Keratinocyte (primary cell): ENCODE results near the gene CDKL4. TPM values are rescaled to one million over a fixed set of nuclear protein-coding genes. Genes with fewer than 3 reads are reported as not detected.

ENCODE experiments used
- DNase-seq: peaks from one replicate; pipeline ENCODE4 v3.0.0-alpha.2; 2011; ENCODE audit warnings: low read depth, missing footprints, low spot score
- FAIRE-seq: peaks from 2 replicates; lab custom pipeline; 2011; peaks lifted over from hg19 to GRCh38; lab: Jason Lieb, UNC
- H2AFZ ChIP-seq: 2 replicates; pipeline ENCODE4 v1.6.0; 2012; ENCODE audit warnings: low read length, control low read depth, inconsistent platforms; ENCODE audit not compliant: control insufficient read depth
- H3K27ac ChIP-seq: 2 replicates; pipeline ENCODE4 v1.5.1; 2011; ENCODE audit warnings: low read length; ENCODE audit not compliant: control insufficient read depth, insufficient read depth
- H3K27me3 ChIP-seq: 3 replicates; pipeline ENCODE4 v1.6.0; 2011; ENCODE audit warnings: low read length; ENCODE audit not compliant: control insufficient read depth, insufficient read depth; ENCODE audit errors: extremely low read depth
- H3K36me3 ChIP-seq, 2 experiments: 2 replicates in 1 of 2; 3 replicates in 1 of 2; pipeline ENCODE4 v1.5.1; 2011; ENCODE audit warnings: low read length in 2 of 2, mild to moderate bottlenecking in 1 of 2; ENCODE audit not compliant: control insufficient read depth in 2 of 2, insufficient read depth in 2 of 2; ENCODE audit errors: extremely low read depth in 1 of 2
- H3K4me1 ChIP-seq: 3 replicates; pipeline ENCODE4 v1.5.1; 2011; ENCODE audit warnings: low read length; ENCODE audit not compliant: control insufficient read depth, insufficient read depth; ENCODE audit errors: extremely low read depth
- H3K4me2 ChIP-seq: 3 replicates; pipeline ENCODE4 v1.6.0; 2011; ENCODE audit warnings: low read depth, low read length; ENCODE audit not compliant: control insufficient read depth, insufficient read depth; ENCODE audit errors: extremely low read depth
- H3K4me3 ChIP-seq, 3 experiments: fragments of 200-600 bp in 1 of 3; sonication (generic) in 1 of 3; 2 replicates in 2 of 3; 3 replicates in 1 of 3; pipeline ENCODE4 v1.5.1; 2011 to 2016; ENCODE audit warnings: low read length in 3 of 3, mild to moderate bottlenecking in 3 of 3, control low read depth in 2 of 3, inconsistent platforms in 1 of 3, low read depth in 1 of 3, mixed read lengths in 1 of 3, mixed run types in 1 of 3, moderate library complexity in 1 of 3; ENCODE audit not compliant: control insufficient read depth in 2 of 3, insufficient read depth in 2 of 3; ENCODE audit errors: extremely low read depth in 1 of 3
- H3K79me2 ChIP-seq: 2 replicates; pipeline ENCODE4 v1.6.0; 2012; ENCODE audit warnings: low read length; ENCODE audit not compliant: control insufficient read depth, insufficient read depth
- H3K9ac ChIP-seq: 3 replicates; pipeline ENCODE4 v1.6.0; 2011; ENCODE audit warnings: low read length; ENCODE audit not compliant: control insufficient read depth, insufficient read depth; ENCODE audit errors: extremely low read depth
- H3K9me1 ChIP-seq: 3 replicates; pipeline ENCODE4 v1.6.0; 2011; ENCODE audit warnings: low read length; ENCODE audit not compliant: control insufficient read depth, insufficient read depth; ENCODE audit errors: extremely low read depth
- H3K9me3 ChIP-seq: 2 replicates; pipeline ENCODE4 v1.5.1; 2012; ENCODE audit warnings: low read depth, low read length; ENCODE audit not compliant: control insufficient read depth
- H4K20me1 ChIP-seq: 3 replicates; pipeline ENCODE4 v1.6.0; 2011; ENCODE audit warnings: low read length; ENCODE audit not compliant: control insufficient read depth, insufficient read depth; ENCODE audit errors: extremely low read depth
- EZH2 ChIP-seq: IDR thresholded peaks from one replicate; pipeline ENCODE4 v1.6.1; 2012; ENCODE audit warnings: inconsistent platforms, mild to moderate bottlenecking, low read length, moderate library complexity
- dilution Hi-C: fragments of 300-500 bp; cut with MboI; formaldehyde crosslinking; loops from one replicate; pipeline ENCODE4 v1.7.0; 2020; ENCODE audit warnings: low sequenced_read_pairs; ENCODE audit not compliant: extremely low pct_ligation_motif_present
- polyA plus RNA-seq, 5 experiments: library from polyadenylated mRNA; depleted of rRNA in 3 of 5; stranded (reverse) in 3 of 5; stranded (forward) in 1 of 5; unstranded in 1 of 5; fragments of >200 nt; gene quantifications; 1 replicate in 1 of 5; 2 replicates in 3 of 5; 3 replicates in 1 of 5; pipeline versions ENCODE4 v1.2.1 to v1.2.3, GENCODE V29; 2011 to 2012; ENCODE audit warnings: missing spikeins in 2 of 5, low read depth in 1 of 5, low replicate concordance in 1 of 5
- TF ChIP-seq, protein P1 (sequence below), 3 experiments: IDR thresholded peaks in 1 of 3; conservative IDR thresholded peaks in 1 of 3; optimal IDR thresholded peaks in 1 of 3; 2 replicates in 2 of 3; 3 replicates in 1 of 3; pipeline versions ENCODE3 to v1.5.1; 2011; ENCODE audit warnings: low read length in 3 of 3, mild to moderate bottlenecking in 3 of 3, moderate library complexity in 2 of 3, control low read depth in 1 of 3, inconsistent platforms in 1 of 3; ENCODE audit not compliant: insufficient read depth in 2 of 3; ENCODE audit errors: extremely low read depth in 1 of 3

Gene CDKL4
- polyA plus RNA-seq, 1 donor (not counting 4 experiments of a cell fraction or from before 2014, with no cell fraction given) = not detected

DNA sequence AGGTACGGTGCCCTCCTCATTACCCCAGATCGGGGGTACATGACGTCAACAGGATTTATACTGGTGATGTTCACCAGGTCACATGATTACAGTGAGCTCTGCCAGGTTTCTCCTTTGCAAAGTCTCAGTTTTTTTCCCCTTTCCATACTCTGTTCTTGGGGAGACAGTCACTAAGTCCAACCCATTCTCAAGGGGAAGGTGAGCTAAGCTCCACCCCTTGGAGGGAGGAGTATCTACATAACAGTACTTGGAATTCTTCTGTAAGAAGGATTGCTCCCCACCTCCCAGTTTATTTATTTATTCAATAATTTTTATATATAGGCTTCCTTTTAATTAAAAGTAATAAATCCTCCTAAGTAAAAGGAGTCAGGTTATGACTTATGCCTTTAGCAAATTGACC lies 88.8 kb downstream of the CDKL4 start:
- Histone ChIP-seq H3K4me3 (no peak overlapping the region), H3K4me1 (no peaks in the 10 kb centered on the region), H3K4me2 (no peak overlapping the region), H4K20me1 (no peaks in the 10 kb centered on the region), H3K9ac (no peak overlapping the region), H3K9me3 (no peaks in the 10 kb centered on the region), H3K79me2 (no peaks in the 10 kb centered on the region), H3K9me1 (no peaks in the 10 kb centered on the region), H3K36me3 (no peaks in the 10 kb centered on the region), H3K27ac (no peak overlapping the region), H3K27me3 (no peaks in the 10 kb centered on the region), H2AFZ (no peak overlapping the region)
- DNase-seq = no peak
- dilution Hi-C loops = no loop called here
- TF ChIP-seq EZH2 = no peak
- TF ChIP-seq, protein P1, sequence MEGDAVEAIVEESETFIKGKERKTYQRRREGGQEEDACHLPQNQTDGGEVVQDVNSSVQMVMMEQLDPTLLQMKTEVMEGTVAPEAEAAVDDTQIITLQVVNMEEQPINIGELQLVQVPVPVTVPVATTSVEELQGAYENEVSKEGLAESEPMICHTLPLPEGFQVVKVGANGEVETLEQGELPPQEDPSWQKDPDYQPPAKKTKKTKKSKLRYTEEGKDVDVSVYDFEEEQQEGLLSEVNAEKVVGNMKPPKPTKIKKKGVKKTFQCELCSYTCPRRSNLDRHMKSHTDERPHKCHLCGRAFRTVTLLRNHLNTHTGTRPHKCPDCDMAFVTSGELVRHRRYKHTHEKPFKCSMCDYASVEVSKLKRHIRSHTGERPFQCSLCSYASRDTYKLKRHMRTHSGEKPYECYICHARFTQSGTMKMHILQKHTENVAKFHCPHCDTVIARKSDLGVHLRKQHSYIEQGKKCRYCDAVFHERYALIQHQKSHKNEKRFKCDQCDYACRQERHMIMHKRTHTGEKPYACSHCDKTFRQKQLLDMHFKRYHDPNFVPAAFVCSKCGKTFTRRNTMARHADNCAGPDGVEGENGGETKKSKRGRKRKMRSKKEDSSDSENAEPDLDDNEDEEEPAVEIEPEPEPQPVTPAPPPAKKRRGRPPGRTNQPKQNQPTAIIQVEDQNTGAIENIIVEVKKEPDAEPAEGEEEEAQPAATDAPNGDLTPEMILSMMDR (optimal IDR thresholded peaks at IDR 0.05 in 1 of 3, IDR thresholded peaks at IDR 0.05 in 1 of 3, conservative IDR thresholded peaks at IDR 0.05 in 1 of 3; ENCODE audit: extremely low read depth in 1 of 3, insufficient read depth in 2 of 3, low read length in 3 of 3) = no peak
- no peak for FAIRE-seq

DNA sequence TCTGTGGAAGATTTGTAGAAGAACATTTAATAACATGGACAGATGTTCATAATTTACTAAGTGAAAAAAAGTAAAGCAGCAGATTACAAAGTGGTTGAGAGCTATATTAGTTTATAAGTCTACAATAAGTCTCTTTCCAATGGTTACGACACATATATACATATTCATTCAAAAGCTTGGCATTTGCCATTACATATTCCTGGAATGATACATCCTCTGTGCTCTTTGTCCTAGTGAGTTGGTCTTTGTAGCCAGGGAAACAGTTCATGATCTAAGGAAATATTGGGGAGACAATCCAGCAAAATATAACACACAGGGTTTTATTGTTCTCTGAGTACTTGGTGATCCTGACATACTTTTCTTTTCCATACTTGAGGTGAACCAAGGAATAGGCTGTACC lies 90.5 kb downstream of the CDKL4 start:
- FAIRE-seq (no peak), DNase-seq (no peak)
- Histone ChIP-seq H4K20me1 (no peaks in the 10 kb centered on the region), H3K4me3 (no peak overlapping the region), H3K36me3 (no peaks in the 10 kb centered on the region), H2AFZ (no peak overlapping the region), H3K9me3 (no peaks in the 10 kb centered on the region), H3K27ac (no peak overlapping the region), H3K4me2 (no peak overlapping the region), H3K4me1 (no peaks in the 10 kb centered on the region), H3K9me1 (no peaks in the 10 kb centered on the region), H3K27me3 (no peaks in the 10 kb centered on the region), H3K9ac (no peak overlapping the region), H3K79me2 (no peaks in the 10 kb centered on the region)
- dilution Hi-C loops = no loop called here
- no peak for TF ChIP-seq EZH2
- TF ChIP-seq, protein P1 (optimal IDR thresholded peaks at IDR 0.05 in 1 of 3, IDR thresholded peaks at IDR 0.05 in 1 of 3, conservative IDR thresholded peaks at IDR 0.05 in 1 of 3; ENCODE audit: extremely low read depth in 1 of 3, insufficient read depth in 2 of 3, low read length in 3 of 3) = no peak
